Liver (tissue), 9 donors: Measurements from ENCODE around the gene MYH14. TPM values are rescaled to one million over a fixed set of nuclear protein-coding genes. Genes with fewer than 3 reads are reported as not detected.

Source experiments
- DNase-seq: peaks from one replicate; pipeline ENCODE4 v3.0.0-alpha.2; 2017; ENCODE audit warnings: low spot score
- H3K27ac ChIP-seq, 2 donors: one replicate each; pipeline ENCODE4 v1.7.0; 2013; ENCODE audit warnings: inconsistent platforms in 2 of 2, low read length in 2 of 2, control low read depth in 1 of 2, low read depth in 1 of 2, mild to moderate bottlenecking in 1 of 2
- H3K27me3 ChIP-seq, 4 donors: one replicate each; pipeline versions ENCODE4 v1.6.1 to v1.7.0; 2013; ENCODE audit warnings: low read length in 3 of 4, inconsistent platforms in 1 of 4, mild to moderate bottlenecking in 1 of 4, moderate library complexity in 1 of 4; ENCODE audit not compliant: control insufficient read depth in 4 of 4, insufficient read depth in 4 of 4
- H3K36me3 ChIP-seq, 4 donors: one replicate each; pipeline versions ENCODE4 v1.6.1 to v1.7.0; 2013; ENCODE audit warnings: low read length in 3 of 4, mild to moderate bottlenecking in 3 of 4, low read depth in 1 of 4, moderate library complexity in 1 of 4; ENCODE audit not compliant: control insufficient read depth in 4 of 4, insufficient read depth in 3 of 4
- H3K4me1 ChIP-seq, 4 donors: one replicate each; pipeline versions ENCODE4 v1.6.1 to v1.7.0; 2013; ENCODE audit warnings: low read length in 3 of 4, mild to moderate bottlenecking in 3 of 4, moderate library complexity in 1 of 4; ENCODE audit not compliant: control insufficient read depth in 4 of 4, insufficient read depth in 4 of 4
- H3K4me3 ChIP-seq, 3 donors: one replicate each; pipeline versions ENCODE4 v1.6.1 to v1.7.0; 2013; ENCODE audit warnings: low read length in 3 of 3, control low read depth in 1 of 3, low read depth in 1 of 3, mild to moderate bottlenecking in 1 of 3
- H3K9ac ChIP-seq, 2 donors: one replicate each; pipeline ENCODE4 v1.7.0; 2013; ENCODE audit warnings: low read length in 2 of 2, mild to moderate bottlenecking in 2 of 2, moderate library complexity in 2 of 2, control low read depth in 1 of 2, low read depth in 1 of 2
- H3K9me3 ChIP-seq, 4 donors: one replicate each; pipeline versions ENCODE4 v1.6.1 to v1.7.0; 2013; ENCODE audit warnings: low read length in 3 of 4; ENCODE audit not compliant: control insufficient read depth in 4 of 4
- ATF3 ChIP-seq: IDR thresholded peaks from 2 replicates; pipeline ENCODE4 v1.6.1; 2016; ENCODE audit warnings: antibody characterized with exemption
- CTCF ChIP-seq: fragments of 150-350 bp; IDR thresholded peaks from 2 replicates; pipeline ENCODE4 v1.5.1; 2017; ENCODE audit warnings: improper control_type of control experiment, low read depth, low read length; ENCODE audit not compliant: missing input control
- EGR1 ChIP-seq, 2 donors: IDR thresholded peaks; 2 replicates each; pipeline ENCODE4 v1.6.1; 2016 to 2018; ENCODE audit warnings: antibody characterized with exemption in 2 of 2, low read depth in 2 of 2
- FOXA1 ChIP-seq: IDR thresholded peaks from 2 replicates; pipeline ENCODE4 v1.6.1; 2016; ENCODE audit warnings: antibody characterized with exemption
- FOXA2 ChIP-seq: IDR thresholded peaks from 2 replicates; pipeline ENCODE4 v1.6.1; 2016; ENCODE audit warnings: antibody characterized with exemption
- GABPA ChIP-seq, 2 donors: IDR thresholded peaks in 1 of 2; conservative IDR thresholded peaks in 1 of 2; 2 replicates each; pipeline ENCODE4 v1.6.1; 2016; ENCODE audit warnings: antibody characterized with exemption in 2 of 2, mild to moderate bottlenecking in 1 of 2, moderate library complexity in 1 of 2
- HNF4A ChIP-seq, 2 donors: conservative IDR thresholded peaks; 2 replicates each; pipeline ENCODE4 v1.6.1; 2016; ENCODE audit warnings: antibody characterized with exemption in 2 of 2, mild to moderate bottlenecking in 2 of 2
- JUND ChIP-seq, 2 donors: IDR thresholded peaks; 2 replicates each; pipeline ENCODE4 v1.6.1; 2016; ENCODE audit warnings: antibody characterized with exemption in 2 of 2
- MAX ChIP-seq: IDR thresholded peaks from 2 replicates; pipeline ENCODE4 v1.6.1; 2016; ENCODE audit warnings: antibody characterized with exemption
- NR2F2 ChIP-seq: IDR thresholded peaks from 2 replicates; pipeline ENCODE4 v1.6.1; 2016; ENCODE audit warnings: antibody characterized with exemption
- REST ChIP-seq: IDR thresholded peaks from 2 replicates; pipeline ENCODE4 v1.6.1; 2016; ENCODE audit warnings: antibody characterized with exemption, mild to moderate bottlenecking
- RXRA ChIP-seq, 2 donors: IDR thresholded peaks; 2 replicates each; pipeline ENCODE4 v1.6.1; 2017 to 2018; ENCODE audit warnings: antibody characterized with exemption in 2 of 2, mild to moderate bottlenecking in 1 of 2
- SP1 ChIP-seq: IDR thresholded peaks from 2 replicates; pipeline ENCODE4 v1.6.1; 2018; ENCODE audit warnings: antibody characterized with exemption, mild to moderate bottlenecking
- TAF1 ChIP-seq: conservative IDR thresholded peaks from 2 replicates; pipeline ENCODE4 v1.6.1; 2016; ENCODE audit warnings: antibody characterized with exemption, mild to moderate bottlenecking
- YY1 ChIP-seq: IDR thresholded peaks from 2 replicates; pipeline ENCODE4 v1.6.1; 2016; ENCODE audit warnings: antibody characterized with exemption, mild to moderate bottlenecking
- ZBTB33 ChIP-seq: IDR thresholded peaks from 2 replicates; pipeline ENCODE4 v1.6.1; 2016; ENCODE audit warnings: antibody characterized with exemption
- WGBS: extraction: QIAGEN DNeasy Blood & Tissue Kit; methylation state at CpG from one replicate; pipeline ENCODE4 v1.1.7; 2013; 5-methylcytosine and 5-hydroxymethylcytosine counted together
- polyA plus RNA-seq, 2 donors: library from polyadenylated mRNA; stranded (reverse) in 1 of 2; unstranded in 1 of 2; fragments of 200-250 nt in 1 of 2; fragments of >200 nt in 1 of 2; fragmentation: Nextera tagmentation in 1 of 2; extraction: Ambion mirVana in 1 of 2; gene quantifications; one replicate each; pipeline versions ENCODE4 v1.2.1 to v1.2.3, GENCODE V29; 2013 to 2015
- total RNA-seq, 2 donors: library from RNA; depleted of rRNA; stranded (reverse); fragments of >200 nt; gene quantifications; one replicate each; pipeline ENCODE4 v1.2.3, GENCODE V29; 2014
- donor health status: healthy.
- donor health status: healthy.
- donor health status: healthy.
- donor health status: healthy.
- donor health status: healthy.

Gene MYH14
- total and polyA plus RNA-seq, 4 donors = 12.4 to 37.5 (median 25.5) TPM

GRCh38 chr19:50300051-50300450 is 96.6 kb downstream of the MYH14 start:
- no peak overlapping the region for H3K9ac ChIP-seq
- DNase-seq = no peak
- no peaks in the 10 kb centered on the region for H3K9me3 ChIP-seq
- H3K4me3 ChIP-seq = no peak overlapping the region
- no peak for TF ChIP-seq REST
- no peak for TF ChIP-seq ZBTB33
- no peak for TF ChIP-seq JUND (IDR thresholded peaks at IDR 0.05)
- no peak for TF ChIP-seq YY1
- no peak for TF ChIP-seq RXRA (IDR thresholded peaks at IDR 0.05)
- no peak for TF ChIP-seq TAF1
- TF ChIP-seq FOXA2 = no peak
- TF ChIP-seq HNF4A (conservative IDR thresholded peaks at IDR 0.05) = no peak
- TF ChIP-seq CTCF = no peak
- TF ChIP-seq NR2F2 = no peak
- no peak for TF ChIP-seq FOXA1
- TF ChIP-seq EGR1 (IDR thresholded peaks at IDR 0.05; ENCODE audit: low read depth in 2 of 2) = no peak
- TF ChIP-seq GABPA (IDR thresholded peaks at IDR 0.05 in 1 of 2, conservative IDR thresholded peaks at IDR 0.05 in 1 of 2) = no peak
- no peak for TF ChIP-seq SP1
- no peak for TF ChIP-seq MAX
- peaks cover 6 to 19% (median 13%) of the 10 kb centered on the region in 4 donors for H3K36me3 ChIP-seq
- whole genome bisulfite sequencing = 71% methylated on average over 2 of the region's 2 CpGs
- H3K27ac ChIP-seq = no peak overlapping the region
- H3K4me1 ChIP-seq = no peaks in the 10 kb centered on the region
- H3K27me3 ChIP-seq = no peaks in the 10 kb centered on the region

GRCh38 chr19:50300814-50301606 is 97.6 kb downstream of the MYH14 start:
- Histone ChIP-seq H3K9ac (no peak overlapping the region), H3K4me3 (no peak overlapping the region), H3K36me3 (peaks cover 4 to 19% (median 13%) of the 10 kb centered on the region in 4 donors), H3K9me3 (no peaks in the 10 kb centered on the region), H3K27ac (no peak overlapping the region), H3K27me3 (no peaks in the 10 kb centered on the region), H3K4me1 (no peaks in the 10 kb centered on the region)
- TF ChIP-seq MAX = no peak
- TF ChIP-seq JUND (IDR thresholded peaks at IDR 0.05) = no peak
- no peak for TF ChIP-seq FOXA1
- no peak for TF ChIP-seq CTCF
- TF ChIP-seq RXRA (IDR thresholded peaks at IDR 0.05) = no peak
- TF ChIP-seq NR2F2 = no peak
- no peak for TF ChIP-seq ATF3
- no peak for TF ChIP-seq TAF1
- 83% methylated on average over 10 of the region's 10 CpGs for WGBS
- DNase-seq = no peak
